Naive thymus-derived CD8-positive, alpha-beta T cell (primary cell): ENCODE measurements around the gene STK17A. TPM values are rescaled to one million over a fixed set of nuclear protein-coding genes. Genes with fewer than 3 reads are reported as not detected.
"Not testable (repeated sequence)": the region's sequence is repeated elsewhere in the genome, so short reads cannot be mapped to it uniquely, and the experiment has no call there.

Experiments
- ATAC-seq, 2 donors: fragments of 150-1000 bp; cut with Tn5 transposase in 1 of 2; sonication (Bioruptor Pico), chemical (Tn5 transposase) in 1 of 2; 1 replicate in 1 of 2; 2 replicates in 1 of 2; pipeline ENCODE4 v1.10.0; 2021; ENCODE audit warnings: mild to moderate bottlenecking in 2 of 2, moderate library complexity in 2 of 2
- POLR2A ChIA-PET: fragments of 350-600 bp; sonication (Branson Sonifier 250); formaldehyde crosslinking; loops from one replicate; lab custom pipeline; 2021; ENCODE audit warnings: antibody characterized with exemption; lab: Charles Lee
- DNase-seq, 10 donors: peaks; one replicate each; pipeline versions ENCODE4 v3.0.0 to v3.0.0-alpha.2; 2020 to 2022
- H3K27ac Mint-ChIP-seq, 10 donors: one replicate each; pipeline ENCODE4 v1.8.0; 2020 to 2022; ENCODE audit warnings: mild to moderate bottlenecking in 10 of 10, mixed read lengths in 10 of 10, moderate library complexity in 4 of 10, inconsistent platforms in 1 of 10
- H3K27me3 Mint-ChIP-seq, 5 donors: one replicate each; pipeline ENCODE4 v1.8.0; 2021 to 2022; ENCODE audit warnings: mixed read lengths in 5 of 5
- H3K36me3 Mint-ChIP-seq, 3 donors: one replicate each; pipeline ENCODE4 v1.8.0; 2020 to 2022; ENCODE audit warnings: mixed read lengths in 3 of 3, mild to moderate bottlenecking in 2 of 3, inconsistent platforms in 1 of 3
- H3K4me1 Mint-ChIP-seq, 4 donors: one replicate each; pipeline ENCODE4 v1.8.0; 2021 to 2022; ENCODE audit warnings: mixed read lengths in 4 of 4
- H3K4me3 Mint-ChIP-seq, 10 donors: one replicate each; pipeline ENCODE4 v1.8.0; 2020 to 2022; ENCODE audit warnings: mild to moderate bottlenecking in 10 of 10, mixed read lengths in 10 of 10, moderate library complexity in 6 of 10, inconsistent platforms in 1 of 10
- H3K9me3 Mint-ChIP-seq, 9 donors: one replicate each; pipeline ENCODE4 v1.8.0; 2020 to 2022; ENCODE audit warnings: mixed read lengths in 9 of 9, mild to moderate bottlenecking in 3 of 9, inconsistent platforms in 1 of 9, moderate library complexity in 1 of 9
- polyA plus RNA-seq, 3 donors: library from polyadenylated mRNA; unstranded; fragments of 300-500 nt; fragmentation: Illumina TruSeq; gene quantifications; one replicate each; pipeline ENCODE4 v1.2.3, GENCODE V29; 2021
- total RNA-seq, 8 experiments: library from RNA in 2 of 8; stranded (reverse) in 2 of 8; gene quantifications; one replicate each; pipeline ENCODE4 v1.2.3 and lab custom pipeline; 2021 to 2026

The STK17A gene
- total and polyA plus RNA-seq, 5 experiments from 2014 or later = 203 to 346 (median 242) TPM

GRCh38 chr7:43625980-43626379 is 43.1 kb downstream of the STK17A start:
- POLR2A ChIA-PET = interaction anchor here (0.8 to 12.7 kb wide), 11 partner anchors 9 to 75 kb away, joined by 3 to 306 read pairs (median 4); partner anchors contain the start of gene STK17A
- H3K4me1 Mint-ChIP-seq = peaks cover 43 to 94% (median 90%) of the 10 kb centered on the region in 4 donors
- H3K27me3 Mint-ChIP-seq = peaks cover 0 to 2% (median 0%) of the 10 kb centered on the region in 5 donors
- DNase-seq = no peak
- peak overlapping the region; percentile 51 to 85 (median 74) for H3K4me3 Mint-ChIP-seq
- H3K36me3 Mint-ChIP-seq = peaks cover 5 to 90% (median 41%) of the 10 kb centered on the region in 3 donors
- peak overlapping the region in 8 of 10 donors; percentile 52 to 95 (median 92) for H3K27ac Mint-ChIP-seq
- no peaks in the 10 kb centered on the region for H3K9me3 Mint-ChIP-seq
- no peak for ATAC-seq

GRCh38 chr7:43626695-43627094 is 43.8 kb downstream of the STK17A start:
- POLR2A ChIA-PET = interaction anchor here (1.0 to 12.7 kb wide), 6 partner anchors 9 to 44 kb away, joined by 3 to 306 read pairs (median 6); partner anchors contain the start of gene STK17A
- DNase-seq = no peak
- H3K4me3 Mint-ChIP-seq = peak overlapping the region in 6 of 10 donors; percentile 19 to 74 (median 56)
- H3K4me1 Mint-ChIP-seq = peaks cover 44 to 94% (median 91%) of the 10 kb centered on the region in 4 donors
- peaks cover 0 to 2% (median 0%) of the 10 kb centered on the region in 5 donors for H3K27me3 Mint-ChIP-seq
- H3K27ac Mint-ChIP-seq = peak overlapping the region in 8 of 10 donors; percentile 52 to 99 (median 93)
- no peak for ATAC-seq
- peaks cover 9 to 93% (median 45%) of the 10 kb centered on the region in 3 donors for H3K36me3 Mint-ChIP-seq
- no peaks in the 10 kb centered on the region for H3K9me3 Mint-ChIP-seq

- not testable (repeated sequence) for ATAC-seq, H3K27me3 Mint-ChIP-seq, DNase-seq, H3K9me3 Mint-ChIP-seq
- H3K4me1 Mint-ChIP-seq = peaks cover 42 to 94% (median 91%) of the 10 kb centered on the region in 4 donors
- POLR2A ChIA-PET = interaction anchor here (1.5 to 12.7 kb wide), 5 partner anchors 7 to 45 kb away, joined by 3 to 306 read pairs (median 14); partner anchors contain the start of gene STK17A
- peak overlapping the region in 8 of 10 donors; percentile 52 to 99 (median 92) for H3K27ac Mint-ChIP-seq
- H3K36me3 Mint-ChIP-seq = peaks cover 10 to 92% (median 49%) of the 10 kb centered on the region in 3 donors
- peak overlapping the region in 8 of 10 donors; percentile 4 to 74 (median 44) for H3K4me3 Mint-ChIP-seq
These were observed 44.9 kb downstream of the STK17A start for GRCh38 chr7:43627798-43628197.

GRCh38 chr7:43628431-43628830 is 45.5 kb downstream of the STK17A start:
- Mint-ChIP-seq H3K9me3 (no peaks in the 10 kb centered on the region), H3K4me1 (peaks cover 44 to 96% (median 93%) of the 10 kb centered on the region in 4 donors), H3K27ac (peak overlapping the region in 8 of 10 donors; percentile 52 to 99 (median 92)), H3K27me3 (peaks cover 0 to 2% (median 0%) of the 10 kb centered on the region in 5 donors), H3K4me3 (peak overlapping the region in 9 of 10 donors; percentile 31 to 74 (median 62)), H3K36me3 (peaks cover 10 to 92% (median 52%) of the 10 kb centered on the region in 3 donors)
- ATAC-seq (no peak), DNase-seq (no peak)
- POLR2A ChIA-PET = interaction anchor here (1.5 to 12.7 kb wide), 5 partner anchors 8 to 46 kb away, joined by 3 to 306 read pairs (median 19); partner anchors contain the start of gene STK17A

GRCh38 chr7:43629857-43630256 is 46.9 kb downstream of the STK17A start:
- no peak for DNase-seq
- Mint-ChIP-seq H3K27me3 (peaks cover 0 to 2% (median 0%) of the 10 kb centered on the region in 5 donors), H3K9me3 (no peaks in the 10 kb centered on the region), H3K4me3 (peak overlapping the region in 9 of 10 donors; percentile 31 to 74 (median 58)), H3K27ac (peak overlapping the region in 8 of 10 donors; percentile 52 to 99 (median 92)), H3K4me1 (peaks cover 46 to 96% (median 95%) of the 10 kb centered on the region in 4 donors), H3K36me3 (peaks cover 10 to 92% (median 52%) of the 10 kb centered on the region in 3 donors)
- POLR2A ChIA-PET = interaction anchor here (0.8 to 12.7 kb wide), 5 partner anchors 9 to 60 kb away, joined by 3 to 306 read pairs (median 19); partner anchors contain the start of gene STK17A
- ATAC-seq = no peak

- peaks cover 45 to 94% (median 94%) of the 10 kb centered on the region in 4 donors for H3K4me1 Mint-ChIP-seq
- H3K36me3 Mint-ChIP-seq = peaks cover 7 to 90% (median 50%) of the 10 kb centered on the region in 3 donors
- ATAC-seq (no peak), DNase-seq (no peak)
- POLR2A ChIA-PET = interaction anchor here (0.6 to 12.7 kb wide), 6 partner anchors 10 to 59 kb away, joined by 3 to 306 read pairs (median 12); partner anchors contain the start of gene STK17A
- H3K27me3 Mint-ChIP-seq = peaks cover 0 to under 1% (median 0%) of the 10 kb centered on the region in 5 donors
- peak overlapping the region; percentile 13 to 83 (median 73) for H3K4me3 Mint-ChIP-seq
- peak overlapping the region in 9 of 10 donors; percentile 91 to 99 (median 95) for H3K27ac Mint-ChIP-seq
- no peaks in the 10 kb centered on the region for H3K9me3 Mint-ChIP-seq
These were observed 47.6 kb downstream of the STK17A start for GRCh38 chr7:43630482-43630881.

- Mint-ChIP-seq H3K36me3 (peaks cover 5 to 90% (median 49%) of the 10 kb centered on the region in 3 donors), H3K9me3 (no peaks in the 10 kb centered on the region), H3K4me1 (peaks cover 43 to 95% (median 92%) of the 10 kb centered on the region in 4 donors), H3K27ac (peak overlapping the region in 9 of 10 donors; percentile 91 to 99 (median 95)), H3K4me3 (peak overlapping the region; percentile 13 to 83 (median 73)), H3K27me3 (no peaks in the 10 kb centered on the region)
- POLR2A ChIA-PET = interaction anchor here (5.1 to 12.7 kb wide), 3 partner anchors 11 to 47 kb away, joined by 44 to 306 read pairs (median 61); partner anchors contain the start of gene STK17A
- peak in 1 of 10 donors; percentile 54 for DNase-seq
- ATAC-seq = peak; percentile 41 to 49
These were observed 48.7 kb downstream of the STK17A start for GRCh38 chr7:43631559-43631958.

- no peaks in the 10 kb centered on the region for H3K27me3 Mint-ChIP-seq
- peak overlapping the region; percentile 21 to 83 (median 76) for H3K4me3 Mint-ChIP-seq
- POLR2A ChIA-PET = interaction anchor here (0.7 to 12.7 kb wide), 8 partner anchors 12 to 67 kb away, joined by 3 to 306 read pairs (median 8); partner anchors contain the start of gene STK17A
- peak overlapping the region in 9 of 10 donors; percentile 91 to 99 (median 95) for H3K27ac Mint-ChIP-seq
- DNase-seq (peak in 2 of 10 donors; percentile 39 to 47), ATAC-seq (peak; percentile 26 to 55)
- no peaks in the 10 kb centered on the region for H3K9me3 Mint-ChIP-seq
- peaks cover 10 to 90% (median 47%) of the 10 kb centered on the region in 3 donors for H3K36me3 Mint-ChIP-seq
- peaks cover 51 to 95% (median 93%) of the 10 kb centered on the region in 4 donors for H3K4me1 Mint-ChIP-seq
These were observed 49.8 kb downstream of the STK17A start for GRCh38 chr7:43632746-43633145.

GRCh38 chr7:43634384-43634783 is 51.5 kb downstream of the STK17A start:
- no peak for ATAC-seq
- Mint-ChIP-seq H3K4me3 (peak overlapping the region in 8 of 10 donors; percentile 30 to 83 (median 76)), H3K27ac (peak overlapping the region in 9 of 10 donors; percentile 91 to 99 (median 95)), H3K36me3 (peaks cover 10 to 90% (median 50%) of the 10 kb centered on the region in 3 donors), H3K4me1 (peaks cover 46 to 95% (median 90%) of the 10 kb centered on the region in 4 donors), H3K9me3 (no peaks in the 10 kb centered on the region), H3K27me3 (no peaks in the 10 kb centered on the region)
- no peak for DNase-seq
- POLR2A ChIA-PET = interaction anchor here (1.1 to 12.7 kb wide), 7 partner anchors 12 to 64 kb away, joined by 3 to 306 read pairs (median 14); partner anchors contain the start of gene STK17A

- H3K27me3 Mint-ChIP-seq = no peaks in the 10 kb centered on the region
- peaks cover 0 to 1% (median 0%) of the 10 kb centered on the region in 9 donors for H3K9me3 Mint-ChIP-seq
- peaks cover 16 to 93% (median 58%) of the 10 kb centered on the region in 3 donors for H3K36me3 Mint-ChIP-seq
- H3K4me3 Mint-ChIP-seq = peak overlapping the region in 2 of 10 donors; percentile 14 to 30
- DNase-seq (no peak), ATAC-seq (no peak)
- H3K4me1 Mint-ChIP-seq = peaks cover 52 to 97% (median 94%) of the 10 kb centered on the region in 4 donors
- H3K27ac Mint-ChIP-seq = peak overlapping the region in 8 of 10 donors; percentile 84 to 99 (median 94)
- POLR2A ChIA-PET = interaction anchor here (0.8 to 12.7 kb wide), 5 partner anchors 10 to 51 kb away, joined by 3 to 306 read pairs (median 44); partner anchors contain the start of gene STK17A
These were observed 53.2 kb downstream of the STK17A start for GRCh38 chr7:43636093-43636492.

GRCh38 chr7:43637114-43637806 is 54.4 kb downstream of the STK17A start:
- H3K4me3 Mint-ChIP-seq = peak overlapping the region; percentile 40 to 81 (median 68)
- ATAC-seq = peak; percentile 33 to 76
- H3K27ac Mint-ChIP-seq = peak overlapping the region in 9 of 10 donors; percentile 87 to 99 (median 94)
- no peaks in the 10 kb centered on the region for H3K27me3 Mint-ChIP-seq
- H3K9me3 Mint-ChIP-seq = peaks cover 0 to 1% (median 0%) of the 10 kb centered on the region in 9 donors
- H3K4me1 Mint-ChIP-seq = peaks cover 48 to 97% (median 93%) of the 10 kb centered on the region in 4 donors
- POLR2A ChIA-PET = interaction anchor here (0.8 to 16.9 kb wide), 8 partner anchors 6 to 52 kb away, joined by 3 to 373 read pairs (median 68); partner anchors contain the start of gene STK17A
- peak in 1 of 10 donors; percentile 44 for DNase-seq
- peaks cover 11 to 91% (median 50%) of the 10 kb centered on the region in 3 donors for H3K36me3 Mint-ChIP-seq
